SK-N-SH (cell line): Measurements from ENCODE around the gene NOX3. TPM values are rescaled to one million over a fixed set of nuclear protein-coding genes. Genes with fewer than 3 reads are reported as not detected.

Experiments
- CTCF ChIA-PET: fragments of 300-600, 350-600 bp; formaldehyde crosslinking; extraction: SDS; loops from one replicate; lab custom pipeline; 2021; lab: Yijun Ruan, JAX
- POLR2A ChIA-PET: fragments of 350-600 bp; sonication (Branson Sonifier 250); formaldehyde crosslinking; extraction: SDS; loops from one replicate; lab custom pipeline; 2020; ENCODE audit warnings: antibody characterized with exemption, inconsistent platforms; lab: Yijun Ruan, JAX
- DNase-seq: peaks from one replicate; pipeline ENCODE4 v3.0.0; 2012
- H2AFZ ChIP-seq: fragments of 200-600 bp; sonication (generic); 2 replicates; pipeline ENCODE4 v1.8.1; 2016; ENCODE audit warnings: antibody characterized with exemption, mild to moderate bottlenecking, low read depth
- H3F3A ChIP-seq: fragments of 200-600 bp; sonication (generic); replicated peaks from 2 replicates; pipeline ENCODE3; 2016; ENCODE audit warnings: antibody characterized with exemption, mild to moderate bottlenecking; ENCODE audit not compliant: insufficient read depth
- H3K27ac ChIP-seq, 2 experiments: fragments of 200-500 bp in 1 of 2; fragments of 200-600 bp in 1 of 2; sonication (Bioruptor generic) in 1 of 2; sonication (generic), shearing (Covaris generic) in 1 of 2; 2 replicates each; pipeline versions ENCODE4 v1.5.1 to v1.6.1; 2014 to 2016; ENCODE audit warnings: low read depth in 2 of 2, inconsistent platforms in 1 of 2, low read length in 1 of 2, mild to moderate bottlenecking in 1 of 2, mixed read lengths in 1 of 2
- H3K27me3 ChIP-seq: fragments of 200-600 bp; sonication (generic), shearing (Covaris generic); 2 replicates; pipeline ENCODE4 v1.6.1; 2016; ENCODE audit warnings: mixed run types; ENCODE audit not compliant: insufficient read depth
- H3K36me3 ChIP-seq, 2 experiments: fragments of 200-500 bp in 1 of 2; fragments of 200-600 bp in 1 of 2; sonication (Bioruptor generic) in 1 of 2; sonication (generic) in 1 of 2; replicated peaks in 1 of 2; 2 replicates each; pipeline versions ENCODE3 to v1.5.1; 2014 to 2016; ENCODE audit warnings: low read length in 1 of 2, mild to moderate bottlenecking in 1 of 2; ENCODE audit not compliant: insufficient read depth in 2 of 2, control insufficient read depth in 1 of 2
- H3K4me1 ChIP-seq, 2 experiments: fragments of 200-500 bp in 1 of 2; fragments of 200-600 bp in 1 of 2; sonication (Bioruptor generic) in 1 of 2; sonication (generic), shearing (Covaris generic) in 1 of 2; 2 replicates each; pipeline versions ENCODE4 v1.5.1 to v1.6.1; 2014 to 2016; ENCODE audit warnings: low read depth in 1 of 2, low read length in 1 of 2, mixed run types in 1 of 2; ENCODE audit not compliant: insufficient read depth in 2 of 2, control insufficient read depth in 1 of 2
- H3K4me2 ChIP-seq: fragments of 200-600 bp; sonication (generic), shearing (Covaris generic); 2 replicates; pipeline ENCODE4 v1.6.1; 2017; ENCODE audit warnings: mixed run types
- H3K4me3 ChIP-seq, 2 experiments: fragments of 200-500 bp in 1 of 2; fragments of 200-600 bp in 1 of 2; sonication (Bioruptor generic) in 1 of 2; sonication (generic), shearing (Covaris generic) in 1 of 2; 2 replicates each; pipeline versions ENCODE4 v1.5.1 to v1.8.1; 2014 to 2016; ENCODE audit warnings: low read depth in 2 of 2, inconsistent platforms in 1 of 2, low read length in 1 of 2, mild to moderate bottlenecking in 1 of 2, mixed read lengths in 1 of 2, moderate library complexity in 1 of 2
- H3K79me2 ChIP-seq: fragments of 200-600 bp; sonication (generic); 2 replicates; pipeline ENCODE4 v1.8.1; 2017; ENCODE audit warnings: mild to moderate bottlenecking; ENCODE audit not compliant: insufficient read depth
- H3K9ac ChIP-seq: fragments of 200-600 bp; sonication (generic); 2 replicates; pipeline ENCODE4 v1.6.1; 2017; ENCODE audit warnings: mixed run types
- H3K9me2 ChIP-seq: fragments of 200-600 bp; sonication (generic); 2 replicates; pipeline ENCODE4 v1.6.1; 2017; ENCODE audit warnings: mixed run types
- H3K9me3 ChIP-seq: fragments of 200-600 bp; sonication (generic); 2 replicates; pipeline ENCODE4 v1.6.1; 2017; ENCODE audit warnings: mixed run types, mild to moderate bottlenecking, moderate library complexity
- H4K20me1 ChIP-seq: fragments of 200-600 bp; sonication (generic); 2 replicates; pipeline ENCODE4 v1.6.1; 2017; ENCODE audit warnings: mild to moderate bottlenecking, mixed run types; ENCODE audit not compliant: insufficient read depth
- EP300 ChIP-seq, 2 experiments: IDR thresholded peaks; 2 replicates each; pipeline versions ENCODE4 v1.4.0 to v1.6.1; 2012; ENCODE audit warnings: borderline replicate concordance in 1 of 2, low read depth in 1 of 2, low read length in 1 of 2
- FOXJ3 ChIP-seq: sonication (generic); formaldehyde crosslinking; IDR thresholded peaks from 2 replicates; pipeline ENCODE4 v1.5.1; 2020; ENCODE audit warnings: mild to moderate bottlenecking, missing genetic modification reagents
- GATA2 ChIP-seq: sonication (generic); formaldehyde crosslinking; IDR thresholded peaks from 2 replicates; pipeline ENCODE4 v1.5.0; 2020; ENCODE audit warnings: mild to moderate bottlenecking, missing genetic modification reagents
- JUND ChIP-seq: IDR thresholded peaks from 2 replicates; pipeline ENCODE4 v1.4.0; 2012
- MXI1 ChIP-seq: IDR thresholded peaks from 2 replicates; pipeline ENCODE4 v1.6.1; 2012; ENCODE audit warnings: mild to moderate bottlenecking, low read depth, low read length, improper control_type of control experiment
- NFIC ChIP-seq: IDR thresholded peaks from 2 replicates; pipeline ENCODE4 v1.4.0; 2012; ENCODE audit warnings: borderline replicate concordance
- RXRA ChIP-seq: IDR thresholded peaks from 2 replicates; pipeline ENCODE4 v1.4.0; 2012; ENCODE audit warnings: low read depth, mild to moderate bottlenecking, borderline replicate concordance
- SIN3A ChIP-seq: IDR thresholded peaks from 2 replicates; pipeline ENCODE4 v1.6.1; 2012; ENCODE audit warnings: low read depth, mild to moderate bottlenecking, low read length, moderate library complexity, borderline replicate concordance
- SMC3 ChIP-seq: IDR thresholded peaks from 2 replicates; pipeline ENCODE4 v1.6.1; 2012; ENCODE audit warnings: low read depth, low read length, improper control_type of control experiment
- TAF1 ChIP-seq: IDR thresholded peaks from 2 replicates; pipeline ENCODE4 v1.6.1; 2012; ENCODE audit warnings: low read depth, mild to moderate bottlenecking, low read length, moderate library complexity, borderline replicate concordance
- TEAD4 ChIP-seq: IDR thresholded peaks from 2 replicates; pipeline ENCODE4 v1.4.0; 2012; ENCODE audit warnings: mild to moderate bottlenecking, borderline replicate concordance; ENCODE audit not compliant: insufficient read depth
- YY1 ChIP-seq: IDR thresholded peaks from 2 replicates; pipeline ENCODE4 v1.4.0; 2012; ENCODE audit warnings: low read depth, mild to moderate bottlenecking
- WGBS: methylation state at CpG from one replicate; pipeline ENCODE4 v1.1.6; 2017; ENCODE audit warnings: low lambda C conversion rate; 5-methylcytosine and 5-hydroxymethylcytosine counted together
- polyA plus RNA-seq, 3 experiments: library from polyadenylated mRNA; depleted of rRNA; stranded (reverse); fragments of >200 nt; gene quantifications; 2 replicates each; pipeline ENCODE4 v1.2.3, GENCODE V29; 2012
- TF ChIP-seq, protein P1 (sequence below): fragments of 200-600 bp; sonication (generic); IDR thresholded peaks from 2 replicates; pipeline ENCODE4 v1.6.1; 2017; ENCODE audit warnings: antibody characterized with exemption, mild to moderate bottlenecking, moderate library complexity
- TF ChIP-seq, protein P2 (sequence below): IDR thresholded peaks from 2 replicates; pipeline ENCODE4 v1.6.1; 2012; ENCODE audit warnings: mild to moderate bottlenecking, low read depth, low read length, moderate library complexity
- TF ChIP-seq, protein P3 (sequence below): fragments of 150-350 bp; IDR thresholded peaks from 2 replicates; pipeline ENCODE4 v1.6.1; 2017; ENCODE audit warnings: antibody characterized with exemption, low read length, low read depth, borderline replicate concordance

NOX3 gene
- polyA plus RNA-seq, 1 of the 3 experiments (the other 2 are of a cell fraction), result 0.02 TPM

DNA sequence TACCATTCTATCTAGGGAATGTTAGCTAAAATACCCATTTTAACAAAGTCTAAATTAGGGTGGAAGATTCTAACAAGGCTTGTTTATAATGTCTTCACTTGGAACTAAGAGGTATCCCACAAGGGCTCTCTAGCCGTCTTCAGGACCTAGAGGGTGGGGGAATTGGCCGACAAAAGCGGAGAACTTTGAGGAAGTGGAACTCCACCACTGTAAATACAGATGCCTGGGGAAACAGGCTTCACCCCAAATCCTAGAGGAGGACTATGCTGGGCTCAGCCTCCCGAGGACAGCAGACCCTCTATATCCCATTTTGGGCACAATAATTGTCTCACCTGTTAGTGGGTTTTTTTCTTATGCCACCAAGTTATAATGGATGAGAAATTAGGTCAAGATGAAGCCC lies 83.4 kb downstream of the NOX3 start:
- Histone ChIP-seq H3K9ac (no peak overlapping the region), H2AFZ (no peak overlapping the region), H3K27me3 (no peaks in the 10 kb centered on the region), H3F3A (peaks cover 17% of the 10 kb centered on the region), H3K4me2 (no peak overlapping the region), H4K20me1 (no peaks in the 10 kb centered on the region), H3K36me3 (no peaks in the 10 kb centered on the region), H3K4me3 (no peak overlapping the region), H3K9me2 (no peaks in the 10 kb centered on the region), H3K27ac (no peak overlapping the region), H3K79me2 (no peaks in the 10 kb centered on the region), H3K9me3 (no peaks in the 10 kb centered on the region), H3K4me1 (no peaks in the 10 kb centered on the region)
- DNase-seq, result no peak
- TF ChIP-seq NFIC (no peak), JUND (no peak), TAF1 (no peak), RXRA (no peak), EP300 (IDR thresholded peaks at IDR 0.05; ENCODE audit: borderline replicate concordance in 1 of 2, low read depth in 1 of 2, low read length in 1 of 2) (no peak), TEAD4 (no peak), FOXJ3 (CRISPR knock-in tag) (no peak), SIN3A (no peak), YY1 (no peak), GATA2 (CRISPR knock-in tag) (no peak), SMC3 (no peak), MXI1 (no peak)
- TF ChIP-seq, protein P1, sequence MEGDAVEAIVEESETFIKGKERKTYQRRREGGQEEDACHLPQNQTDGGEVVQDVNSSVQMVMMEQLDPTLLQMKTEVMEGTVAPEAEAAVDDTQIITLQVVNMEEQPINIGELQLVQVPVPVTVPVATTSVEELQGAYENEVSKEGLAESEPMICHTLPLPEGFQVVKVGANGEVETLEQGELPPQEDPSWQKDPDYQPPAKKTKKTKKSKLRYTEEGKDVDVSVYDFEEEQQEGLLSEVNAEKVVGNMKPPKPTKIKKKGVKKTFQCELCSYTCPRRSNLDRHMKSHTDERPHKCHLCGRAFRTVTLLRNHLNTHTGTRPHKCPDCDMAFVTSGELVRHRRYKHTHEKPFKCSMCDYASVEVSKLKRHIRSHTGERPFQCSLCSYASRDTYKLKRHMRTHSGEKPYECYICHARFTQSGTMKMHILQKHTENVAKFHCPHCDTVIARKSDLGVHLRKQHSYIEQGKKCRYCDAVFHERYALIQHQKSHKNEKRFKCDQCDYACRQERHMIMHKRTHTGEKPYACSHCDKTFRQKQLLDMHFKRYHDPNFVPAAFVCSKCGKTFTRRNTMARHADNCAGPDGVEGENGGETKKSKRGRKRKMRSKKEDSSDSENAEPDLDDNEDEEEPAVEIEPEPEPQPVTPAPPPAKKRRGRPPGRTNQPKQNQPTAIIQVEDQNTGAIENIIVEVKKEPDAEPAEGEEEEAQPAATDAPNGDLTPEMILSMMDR, result no peak
- TF ChIP-seq, protein P2, sequence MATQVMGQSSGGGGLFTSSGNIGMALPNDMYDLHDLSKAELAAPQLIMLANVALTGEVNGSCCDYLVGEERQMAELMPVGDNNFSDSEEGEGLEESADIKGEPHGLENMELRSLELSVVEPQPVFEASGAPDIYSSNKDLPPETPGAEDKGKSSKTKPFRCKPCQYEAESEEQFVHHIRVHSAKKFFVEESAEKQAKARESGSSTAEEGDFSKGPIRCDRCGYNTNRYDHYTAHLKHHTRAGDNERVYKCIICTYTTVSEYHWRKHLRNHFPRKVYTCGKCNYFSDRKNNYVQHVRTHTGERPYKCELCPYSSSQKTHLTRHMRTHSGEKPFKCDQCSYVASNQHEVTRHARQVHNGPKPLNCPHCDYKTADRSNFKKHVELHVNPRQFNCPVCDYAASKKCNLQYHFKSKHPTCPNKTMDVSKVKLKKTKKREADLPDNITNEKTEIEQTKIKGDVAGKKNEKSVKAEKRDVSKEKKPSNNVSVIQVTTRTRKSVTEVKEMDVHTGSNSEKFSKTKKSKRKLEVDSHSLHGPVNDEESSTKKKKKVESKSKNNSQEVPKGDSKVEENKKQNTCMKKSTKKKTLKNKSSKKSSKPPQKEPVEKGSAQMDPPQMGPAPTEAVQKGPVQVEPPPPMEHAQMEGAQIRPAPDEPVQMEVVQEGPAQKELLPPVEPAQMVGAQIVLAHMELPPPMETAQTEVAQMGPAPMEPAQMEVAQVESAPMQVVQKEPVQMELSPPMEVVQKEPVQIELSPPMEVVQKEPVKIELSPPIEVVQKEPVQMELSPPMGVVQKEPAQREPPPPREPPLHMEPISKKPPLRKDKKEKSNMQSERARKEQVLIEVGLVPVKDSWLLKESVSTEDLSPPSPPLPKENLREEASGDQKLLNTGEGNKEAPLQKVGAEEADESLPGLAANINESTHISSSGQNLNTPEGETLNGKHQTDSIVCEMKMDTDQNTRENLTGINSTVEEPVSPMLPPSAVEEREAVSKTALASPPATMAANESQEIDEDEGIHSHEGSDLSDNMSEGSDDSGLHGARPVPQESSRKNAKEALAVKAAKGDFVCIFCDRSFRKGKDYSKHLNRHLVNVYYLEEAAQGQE, result no peak
- TF ChIP-seq, protein P3, sequence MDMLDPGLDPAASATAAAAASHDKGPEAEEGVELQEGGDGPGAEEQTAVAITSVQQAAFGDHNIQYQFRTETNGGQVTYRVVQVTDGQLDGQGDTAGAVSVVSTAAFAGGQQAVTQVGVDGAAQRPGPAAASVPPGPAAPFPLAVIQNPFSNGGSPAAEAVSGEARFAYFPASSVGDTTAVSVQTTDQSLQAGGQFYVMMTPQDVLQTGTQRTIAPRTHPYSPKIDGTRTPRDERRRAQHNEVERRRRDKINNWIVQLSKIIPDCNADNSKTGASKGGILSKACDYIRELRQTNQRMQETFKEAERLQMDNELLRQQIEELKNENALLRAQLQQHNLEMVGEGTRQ, result no peak
- WGBS, result 83% methylated on average over 4 of the region's 4 CpGs
- ChIA-PET CTCF (no interaction called here), POLR2A (no interaction called here)
